OCI-LY3 (cell line): ENCODE data around the gene ERLIN1.

ENCODE experiments used
- CTCF ChIP-seq: fragments of 200-600, 300-600 bp; sonication (generic); IDR thresholded peaks from 2 replicates; pipeline ENCODE4 v1.5.1; 2014; ENCODE audit warnings: antibody characterized with exemption, low read length, low read depth
- EZH2phosphoT487 ChIP-seq: fragments of 200-600 bp; shearing (Covaris generic); IDR thresholded peaks from 2 replicates; pipeline ENCODE4 v1.6.1; 2018; ENCODE audit warnings: antibody characterized with exemption, mixed run types, low read depth

GRCh38 chr10:100185364-100186252 is at the start of gene ERLIN1:
- no peak for TF ChIP-seq CTCF
- no peak for TF ChIP-seq EZH2phosphoT487
